CD4-positive, alpha-beta T cell treated with Interleukin-1 beta for 1 hour (primary cell): ENCODE measurements around the gene WDR74.
"Not testable (repeated sequence)": the region's sequence is repeated elsewhere in the genome, so short reads cannot be mapped to it uniquely, and the experiment has no call there.

Experiments used
- DNase-seq, 2 donors: peaks; one replicate each; pipeline ENCODE4 v3.0.0-alpha.2; 2020 to 2022

WDR74 gene

DNA sequence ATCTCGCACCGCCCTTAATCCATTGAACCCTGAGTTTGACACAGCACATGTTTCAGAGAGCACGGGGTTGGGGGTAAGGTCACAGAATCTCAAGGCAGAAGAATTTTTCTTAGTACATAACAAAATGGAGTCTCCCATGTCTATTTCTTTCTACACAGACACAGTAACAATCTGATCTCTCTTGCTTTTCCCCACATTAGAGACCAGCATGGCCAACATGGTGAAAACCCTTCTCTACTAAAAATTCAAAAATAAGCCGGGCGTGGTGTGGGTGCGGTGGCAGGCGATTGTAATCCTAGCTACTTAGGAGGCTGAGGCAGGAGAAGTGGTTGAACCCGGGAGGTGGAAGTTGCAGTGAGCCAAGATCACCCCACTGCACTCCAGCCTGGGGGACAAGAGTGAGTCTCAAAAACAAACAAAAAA lies 19.9 kb upstream of the WDR74 start:
- DNase-seq, result not testable (repeated sequence)

DNA sequence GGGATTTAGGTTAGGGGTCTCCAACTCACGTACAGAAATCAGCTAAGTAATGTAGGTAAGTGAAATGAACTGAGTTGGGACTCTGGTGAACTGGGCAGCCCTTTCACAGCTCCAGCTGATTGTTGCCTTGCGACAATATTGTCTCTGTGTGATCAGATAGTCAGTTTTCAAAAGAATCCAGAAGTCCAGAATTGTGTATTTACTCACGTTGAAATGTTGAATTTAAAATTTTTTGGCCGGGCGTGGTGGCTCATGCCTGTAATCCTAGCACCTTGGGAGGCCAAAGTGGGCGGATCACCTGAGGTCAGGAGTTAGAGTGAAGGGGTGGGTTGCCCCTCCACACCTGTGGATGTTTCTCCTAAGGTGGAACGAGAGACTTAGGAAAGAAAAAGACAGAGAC lies 18.8 kb upstream of the WDR74 start:
- no peak for DNase-seq

DNA sequence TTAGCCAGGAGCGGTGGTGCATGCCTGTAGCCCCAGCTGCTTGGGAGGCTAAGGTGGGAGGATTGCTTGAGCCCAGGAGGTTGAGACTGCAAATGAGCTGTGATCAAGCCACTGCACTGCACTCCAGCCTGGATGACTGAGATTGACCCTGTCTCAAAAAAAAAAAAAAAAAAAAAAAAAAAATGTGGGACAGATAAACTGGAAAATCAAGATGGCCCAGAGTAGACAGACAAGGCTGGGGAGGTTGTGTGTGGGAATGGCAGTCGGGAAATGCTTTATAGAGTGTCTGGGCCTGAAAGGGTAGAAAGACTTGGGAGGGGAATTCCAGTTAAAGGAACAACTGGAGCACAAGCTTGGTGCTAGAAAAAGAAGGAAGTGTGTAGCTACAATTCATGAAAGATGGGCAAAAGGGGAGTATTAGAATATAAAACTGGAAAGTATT lies 18.2 kb upstream of the WDR74 start:
- no peak for DNase-seq

DNA sequence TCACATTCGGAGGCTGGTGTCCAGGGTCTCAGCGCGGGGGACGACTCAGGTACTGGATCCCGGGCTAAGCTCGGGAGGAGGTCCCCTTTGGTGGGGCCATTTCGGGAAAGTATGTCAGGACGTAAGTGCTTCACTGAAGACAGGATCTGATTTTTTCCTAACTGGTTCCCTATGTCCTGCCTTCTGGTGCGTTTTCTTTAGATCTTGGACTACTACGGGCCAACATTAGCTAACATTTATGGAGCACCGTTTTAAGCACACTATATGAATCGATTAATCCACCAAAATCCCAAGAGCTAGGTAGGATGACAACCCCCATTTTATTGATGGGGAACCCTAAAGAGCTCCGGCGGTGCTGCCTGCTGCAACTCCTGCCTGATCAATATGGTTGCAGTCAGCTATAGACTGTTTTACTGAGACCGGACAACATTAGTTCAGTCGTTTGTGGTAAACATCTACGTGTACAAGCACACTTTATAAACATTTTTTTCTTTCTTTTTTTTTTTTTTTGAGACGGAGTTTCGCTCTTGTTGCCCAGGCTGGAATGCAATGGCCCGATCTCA lies 17.0 kb upstream of the WDR74 start:
- peak in 1 of 2 donors; percentile 24 for DNase-seq

DNA sequence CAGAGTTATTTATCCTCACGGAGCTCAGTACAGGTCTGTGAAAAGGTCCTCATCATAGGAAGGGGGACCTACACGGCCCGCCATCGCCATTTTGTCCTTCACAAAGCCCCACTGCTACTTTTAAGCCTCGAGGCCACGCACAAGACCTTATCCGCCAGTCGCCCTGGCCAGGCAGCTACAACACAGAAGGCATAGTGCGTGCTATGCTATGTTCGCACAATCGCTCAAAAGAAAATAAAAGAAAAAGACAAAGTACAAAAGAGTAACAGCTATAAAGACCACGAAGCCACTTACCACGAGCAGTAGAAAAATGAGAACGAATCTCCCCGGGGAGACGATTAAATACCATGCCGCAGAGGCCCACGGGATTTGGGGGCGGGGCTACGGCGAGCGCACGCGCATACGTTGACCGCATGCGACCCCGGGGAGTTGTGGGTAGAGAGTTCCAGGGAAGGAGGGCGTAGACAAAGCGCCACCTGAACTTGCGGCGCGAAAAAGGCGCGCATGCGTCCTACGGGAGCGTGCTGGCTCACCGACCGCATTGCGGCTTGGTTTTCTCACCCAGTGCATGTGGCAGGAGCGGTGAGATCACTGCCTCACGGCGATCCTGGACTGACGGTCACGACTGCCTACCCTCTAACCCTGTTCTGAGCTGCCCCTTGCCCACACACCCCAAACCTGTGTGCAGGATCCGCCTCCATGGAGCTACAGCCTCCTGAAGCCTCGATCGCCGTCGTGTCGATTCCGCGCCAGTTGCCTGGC lies 16.4 kb upstream of the WDR74 start:
- DNase-seq, result peak; percentile 98 to 99

DNA sequence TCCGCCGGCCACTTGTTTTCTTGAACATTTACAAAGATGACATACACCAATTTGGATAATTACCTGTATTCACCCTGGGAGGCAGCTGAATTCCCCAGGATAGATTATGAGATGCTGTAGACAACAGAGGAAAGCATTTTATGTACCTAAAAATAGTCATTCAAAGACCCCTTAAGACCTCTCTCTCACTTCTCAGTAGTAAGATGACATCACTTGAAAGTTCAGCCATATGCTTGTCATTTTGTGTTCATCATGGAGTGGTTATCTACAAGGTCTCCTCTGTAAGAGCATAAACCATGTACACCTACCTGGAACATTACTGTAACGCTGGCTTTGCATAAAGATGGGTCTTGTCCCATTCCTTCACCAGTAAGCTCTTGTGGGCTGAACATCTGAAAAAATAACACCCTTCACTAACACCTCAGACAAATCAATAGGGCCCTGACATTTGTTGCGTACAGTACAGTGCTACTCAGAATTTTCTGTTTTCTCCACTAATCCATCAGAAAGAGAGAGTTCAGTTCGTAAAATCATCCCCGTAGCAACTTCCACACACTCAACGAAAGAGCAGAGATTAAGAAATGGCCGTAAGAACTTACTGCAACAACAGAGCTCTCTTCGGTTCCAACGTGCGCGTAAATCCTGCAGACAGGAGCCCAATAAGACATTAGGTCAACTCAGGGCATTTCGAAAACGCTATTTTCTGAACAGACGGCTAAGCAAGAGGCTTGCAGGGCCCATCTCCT lies 15.6 kb upstream of the WDR74 start:
- no peak for DNase-seq

DNA sequence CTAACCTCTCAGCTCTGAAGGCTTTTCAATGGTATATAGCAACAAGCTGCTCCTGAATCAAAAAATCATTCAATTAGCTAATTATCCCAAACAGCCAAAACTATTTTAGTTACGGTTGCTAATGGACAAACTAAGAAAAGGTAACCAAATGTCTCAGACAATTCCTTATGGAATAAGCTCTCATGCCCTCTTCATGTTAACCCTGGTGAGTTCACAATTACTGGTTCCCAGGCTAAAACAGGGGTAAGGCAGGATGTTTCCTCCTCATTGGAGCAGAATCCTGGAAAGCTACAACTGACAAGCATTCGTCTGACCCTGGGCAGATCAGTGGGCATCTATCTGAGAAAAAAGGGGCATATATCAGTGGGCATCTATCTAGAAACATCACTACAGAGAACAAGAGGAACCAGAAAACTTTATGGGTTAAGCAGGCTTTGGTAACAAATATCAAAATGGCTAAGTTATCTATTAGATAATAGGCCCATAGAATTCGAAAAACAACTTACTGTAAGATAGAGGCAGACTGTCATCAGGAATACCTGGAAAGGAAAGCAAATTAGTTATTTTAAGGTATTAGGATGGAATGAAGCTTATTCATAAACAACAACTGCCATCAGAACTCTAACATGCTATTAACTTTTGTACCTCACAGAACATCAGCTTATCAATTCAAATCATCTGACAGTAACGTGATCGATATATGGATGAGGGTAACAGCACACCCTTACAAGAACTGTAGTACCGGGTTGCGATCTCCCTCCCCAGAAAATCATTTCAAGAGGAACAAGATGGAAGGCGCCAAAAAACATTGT lies 14.8 kb upstream of the WDR74 start:
- no peak for DNase-seq

DNA sequence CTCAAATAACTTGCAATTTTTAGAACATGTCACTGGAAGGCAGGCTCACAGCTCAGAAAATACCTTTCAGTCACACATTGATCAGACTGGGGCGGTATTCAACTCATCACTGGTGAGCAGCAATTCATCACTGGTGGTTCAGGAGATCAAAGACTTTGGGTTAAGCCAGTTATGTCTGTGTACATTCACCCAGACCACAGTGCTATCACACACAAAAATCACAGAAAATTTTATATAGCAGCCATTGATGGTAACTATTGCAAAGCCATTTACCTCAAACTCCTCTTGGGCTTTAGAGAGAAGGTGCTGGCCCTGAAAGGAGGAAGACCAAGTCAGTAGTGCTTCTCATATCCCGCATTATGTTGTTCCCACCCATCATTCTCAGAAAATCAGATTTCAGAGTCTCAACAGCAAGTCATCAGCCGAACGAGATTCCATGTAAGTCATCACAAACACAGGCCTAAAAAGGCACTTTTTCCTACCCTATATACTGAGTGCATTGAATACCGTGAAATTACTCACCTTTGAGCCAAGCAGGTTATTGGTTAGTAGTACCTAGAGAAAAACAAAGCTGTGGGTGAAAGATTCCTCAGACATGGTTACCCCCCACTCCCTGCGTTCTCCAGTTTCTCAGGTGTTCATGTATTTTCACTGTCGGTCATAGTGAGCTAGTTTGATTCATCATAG lies 14.0 kb upstream of the WDR74 start:
- peak; percentile 23 to 59 for DNase-seq

DNA sequence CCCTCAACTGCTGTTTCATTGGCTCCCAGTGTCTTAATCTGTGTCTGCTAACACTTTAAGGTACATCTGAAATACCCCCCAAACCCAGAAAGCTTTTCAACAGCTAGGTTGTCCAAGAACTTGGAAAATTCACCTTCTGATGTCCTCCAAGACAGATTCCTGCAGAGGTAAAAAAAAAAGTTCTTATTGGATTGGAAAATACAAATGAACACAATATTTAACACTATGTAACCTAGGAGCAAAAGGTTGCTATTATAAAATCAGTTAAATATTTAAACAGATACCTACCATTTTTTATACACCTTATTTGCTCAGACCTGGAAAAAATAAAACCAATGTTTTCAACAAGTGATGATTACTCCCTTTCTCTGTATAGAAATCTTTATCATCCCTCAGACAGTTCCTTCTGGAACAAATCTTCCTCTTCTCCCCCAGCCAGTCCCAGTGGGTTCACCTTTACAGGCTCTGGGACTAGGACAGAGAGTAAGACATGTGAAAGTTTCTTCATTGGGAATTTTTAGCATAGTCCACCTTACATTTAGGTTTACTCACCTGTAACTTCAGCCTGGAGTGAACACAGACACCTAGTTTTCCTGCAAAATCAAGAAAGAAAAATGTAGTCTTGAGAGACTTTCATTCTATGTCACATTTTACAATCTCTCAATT lies 13.3 kb upstream of the WDR74 start:
- no peak for DNase-seq

DNA sequence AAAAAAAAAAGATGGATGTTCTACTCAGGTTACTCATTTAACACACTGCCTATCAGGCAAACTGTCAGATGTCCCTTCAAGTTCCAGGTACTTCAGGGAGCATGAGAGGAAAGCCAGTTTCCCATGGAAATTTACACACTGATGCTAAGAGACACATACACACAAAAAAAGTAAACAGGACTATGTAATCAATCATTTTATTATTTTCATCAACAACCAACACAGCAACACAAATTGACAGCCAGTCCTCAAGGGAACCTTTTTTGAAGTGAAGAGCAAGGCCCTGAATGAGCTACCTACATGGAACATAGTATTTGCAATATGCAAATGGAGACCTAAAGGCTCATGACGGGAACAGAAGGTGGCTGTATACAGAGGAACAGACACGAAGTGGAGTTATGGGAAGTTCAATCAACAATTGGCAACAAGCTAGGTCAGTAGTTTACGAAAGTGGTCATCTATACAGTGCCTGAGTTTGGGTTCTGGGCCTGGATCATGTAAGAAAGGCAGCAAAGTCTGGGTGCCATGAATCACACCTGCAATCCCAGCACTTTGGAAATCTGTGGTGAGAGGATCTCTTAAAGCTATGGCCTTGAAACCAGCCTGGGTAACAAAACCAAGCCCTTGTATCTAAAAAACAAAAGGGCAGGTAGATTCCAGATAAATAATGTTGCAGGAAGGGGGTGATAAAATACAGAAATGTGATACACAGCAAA lies 12.6 kb upstream of the WDR74 start:
- DNase-seq, result no peak

DNA sequence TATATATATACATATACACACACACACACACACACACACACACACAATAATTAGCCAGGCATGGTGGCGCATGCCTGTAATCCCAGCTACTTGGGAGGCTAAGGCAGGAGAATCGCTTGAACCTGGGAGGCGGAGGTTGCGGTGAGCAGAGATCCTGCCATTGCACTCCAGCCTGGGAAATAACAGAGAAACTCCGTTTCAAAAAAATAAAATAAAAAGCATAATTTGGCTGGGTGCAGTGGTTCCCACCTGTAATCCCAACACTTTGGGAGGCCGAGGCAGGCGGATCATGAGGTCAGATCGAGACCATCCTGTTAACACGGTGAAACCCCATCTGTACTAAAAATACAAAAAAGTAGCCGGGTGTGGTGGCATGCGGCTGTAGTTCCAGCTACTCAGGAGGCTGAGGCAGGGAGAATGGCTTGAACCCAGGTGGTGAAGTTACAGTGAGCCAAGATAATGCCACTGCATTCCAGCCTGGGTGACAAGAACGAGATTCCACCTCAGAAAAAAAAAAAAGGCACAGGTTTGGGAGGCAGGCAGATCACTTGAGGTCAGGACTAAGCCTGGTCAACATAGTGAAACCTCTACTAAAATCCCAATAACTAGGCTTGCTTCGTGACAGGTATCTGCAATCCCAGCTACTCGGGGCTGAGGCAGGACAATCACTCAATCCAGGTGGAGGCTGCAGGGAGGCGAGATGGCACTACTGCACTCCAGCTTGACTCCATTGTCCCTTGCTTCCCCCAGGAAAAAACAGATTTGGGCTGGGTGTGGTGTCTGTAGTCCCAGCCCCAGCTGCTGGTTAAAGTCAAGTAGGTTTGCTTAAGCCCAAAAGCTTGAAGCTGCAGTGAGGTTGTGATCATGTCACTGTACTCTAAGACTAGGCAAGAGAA lies 11.8 kb upstream of the WDR74 start:
- peak in 1 of 2 donors; percentile 27 for DNase-seq

DNA sequence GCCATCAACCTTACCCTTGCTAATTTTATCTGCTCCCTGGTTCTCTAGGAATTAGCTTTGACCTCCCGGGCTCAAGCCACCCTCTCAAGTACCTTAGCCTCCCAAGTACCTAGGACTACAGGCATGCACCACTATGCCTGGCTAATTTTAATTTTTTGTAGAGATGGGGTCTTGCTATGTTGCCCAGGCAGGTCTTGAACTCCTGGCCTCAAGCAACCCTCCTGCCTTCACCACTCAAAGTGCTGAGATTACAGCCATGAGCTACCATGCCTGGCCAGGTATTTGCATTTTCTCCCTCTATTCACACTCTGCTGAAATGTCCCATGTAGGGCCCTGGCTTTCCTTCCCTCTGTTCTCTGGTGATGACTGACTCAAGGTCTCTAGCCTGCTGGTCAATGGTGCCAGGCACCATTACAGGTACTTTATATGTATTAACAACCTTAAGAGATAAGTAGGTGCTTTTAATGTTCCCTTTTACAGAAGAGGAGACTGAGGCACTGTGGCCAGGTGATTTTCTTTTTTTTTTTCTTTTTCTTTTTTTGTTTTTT lies 8.5 kb upstream of the WDR74 start:
- DNase-seq, result no peak

DNA sequence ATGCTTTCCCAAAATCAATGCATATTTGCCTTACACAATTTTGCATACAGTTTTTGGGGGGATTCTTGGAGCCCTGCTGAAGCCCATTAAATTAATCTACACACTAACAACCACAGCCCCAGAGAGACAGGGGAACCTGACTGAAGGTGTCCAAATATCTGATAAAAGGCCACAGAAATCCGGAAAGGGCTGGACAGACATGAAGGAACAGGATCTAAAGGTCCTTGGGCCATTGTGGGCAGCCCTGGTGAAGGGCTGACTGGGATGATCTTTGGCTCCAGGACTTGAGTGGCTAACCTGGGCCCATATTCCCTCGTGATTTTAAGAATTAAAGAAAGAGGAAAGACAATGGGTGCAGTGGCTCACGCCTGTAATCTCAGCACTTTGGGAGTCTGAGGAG lies 6.8 kb upstream of the WDR74 start:
- DNase-seq, result no peak

DNA sequence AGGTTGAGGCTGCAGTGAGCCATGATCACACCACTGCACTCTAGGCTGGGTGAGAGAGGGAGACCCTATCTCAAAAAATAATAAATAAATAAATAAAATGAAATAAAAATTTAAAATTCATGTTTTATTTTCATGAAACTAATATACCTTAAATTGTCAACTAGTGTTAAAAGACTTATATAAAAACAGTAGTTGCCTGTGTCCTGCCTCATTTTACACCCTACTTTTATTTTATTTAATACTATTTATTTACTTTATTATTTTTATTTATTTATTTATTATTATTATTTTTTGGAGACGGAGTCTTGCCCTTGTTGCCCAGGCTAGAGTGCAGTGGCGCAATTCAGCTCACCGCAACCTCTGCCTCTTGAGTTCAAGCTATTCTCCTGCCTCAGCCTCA lies 4.8 kb upstream of the WDR74 start:
- no peak for DNase-seq

DNA sequence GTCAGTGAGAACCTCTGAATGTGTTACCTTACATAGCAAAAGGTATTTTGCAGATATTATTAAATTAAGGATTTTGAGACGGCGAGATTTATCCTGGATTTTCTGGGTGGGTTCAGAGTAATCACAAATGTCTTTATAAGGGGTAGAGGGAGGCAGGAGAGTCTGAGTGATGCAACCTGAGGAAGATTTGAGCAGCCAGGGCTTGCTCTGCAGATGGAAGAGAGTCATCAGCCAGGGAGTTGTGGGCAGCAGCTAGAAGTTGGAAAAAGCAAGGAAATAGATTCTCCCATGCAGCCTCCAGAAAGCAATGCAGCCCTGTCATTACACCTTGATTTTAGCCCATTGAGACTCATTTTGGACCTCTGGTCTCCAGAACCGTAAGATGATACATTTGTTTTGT lies 4.1 kb upstream of the WDR74 start:
- no peak for DNase-seq

DNA sequence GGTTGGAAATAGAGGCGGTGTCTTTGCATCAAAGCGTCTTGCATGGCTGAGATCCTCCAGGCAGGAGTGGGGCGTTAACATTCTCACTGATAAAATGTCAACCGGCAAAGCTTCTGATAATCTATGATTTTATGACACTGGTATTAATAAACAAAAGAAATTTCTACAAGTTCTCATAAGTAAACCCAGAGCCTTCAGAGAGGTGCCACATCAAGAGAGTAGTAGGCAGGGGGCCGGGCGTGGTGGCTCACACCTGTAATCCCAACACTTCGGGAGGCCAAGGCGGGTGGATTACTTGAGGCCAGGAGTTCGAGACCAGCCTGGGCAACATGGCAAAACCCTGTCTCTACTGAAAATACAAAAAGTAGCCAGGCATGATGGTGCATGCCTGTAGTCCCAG lies 3.5 kb upstream of the WDR74 start:
- DNase-seq, result not testable (repeated sequence)

DNA sequence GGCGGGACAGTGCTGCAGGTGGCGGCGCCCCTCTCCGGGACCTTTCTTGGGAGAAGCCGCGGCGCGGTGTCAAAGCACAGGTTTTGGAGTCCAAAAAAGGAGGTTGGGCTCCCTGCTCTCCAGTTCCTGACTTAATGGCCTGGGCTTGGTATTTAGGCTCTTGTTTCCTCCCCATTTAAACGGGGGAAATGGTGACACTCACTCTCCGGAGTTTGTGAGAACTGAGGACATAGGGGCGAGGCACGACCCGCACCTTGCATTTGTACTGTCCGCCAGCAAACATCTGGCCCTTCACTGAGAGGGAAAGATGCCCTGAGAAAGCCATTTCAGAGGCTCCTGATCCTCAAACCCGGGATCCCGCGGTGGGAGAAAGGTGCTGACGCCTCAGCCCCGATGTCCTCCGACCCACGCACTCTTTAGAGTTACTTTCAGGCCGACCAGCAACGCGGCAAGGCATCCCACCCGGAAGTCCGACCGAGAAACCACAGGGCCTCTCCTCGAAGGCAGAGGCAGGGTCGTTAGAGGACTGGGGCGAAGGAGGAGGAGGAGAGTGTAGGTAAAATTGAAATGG lies 2.9 kb upstream of the WDR74 start:
- DNase-seq, result peak; percentile 46

DNA sequence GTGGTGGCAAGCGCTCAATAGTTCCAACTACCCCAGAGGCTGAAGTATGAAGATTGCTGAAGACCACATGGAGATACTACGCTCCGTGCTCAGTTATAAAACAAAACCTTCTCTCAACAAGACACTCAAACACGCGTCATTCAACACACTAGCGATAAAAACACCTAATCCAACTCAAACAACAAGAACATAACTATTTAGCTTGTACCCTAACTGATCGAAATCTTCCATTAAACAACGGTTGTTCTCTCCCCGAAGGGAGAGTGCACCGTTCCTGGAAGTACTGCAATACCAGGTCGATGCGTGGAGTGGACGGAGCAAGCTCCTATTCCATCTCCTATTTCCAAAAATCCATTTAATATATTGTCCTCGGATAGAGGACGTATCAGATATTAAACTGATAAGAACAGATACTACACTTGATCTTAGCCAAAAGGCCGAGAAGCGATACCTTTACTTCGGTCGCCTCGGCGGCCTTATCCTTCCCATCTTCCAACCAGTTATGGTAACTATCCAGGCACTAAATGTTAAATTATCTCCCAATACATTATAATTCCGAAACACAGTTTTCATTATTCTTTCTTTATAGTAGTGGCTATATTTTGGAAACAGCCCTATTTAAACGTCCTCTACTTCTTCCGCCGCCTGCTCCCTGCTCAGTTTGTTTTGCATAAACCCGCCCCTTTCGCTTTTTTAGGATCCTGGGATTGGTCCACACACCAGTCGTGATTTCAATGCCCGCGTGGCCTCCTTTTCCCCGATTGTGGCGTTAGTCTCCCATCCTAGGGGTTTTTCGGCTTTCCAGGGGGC lies 2.2 kb upstream of the WDR74 start:
- DNase-seq, result peak; percentile 92 to 93
